HEK293 (cell line): ENCODE results near the gene ING1.

Source experiments
- CTCF ChIP-seq: fragments of 450-650 bp; formaldehyde crosslinking; IDR thresholded peaks from 2 replicates; pipeline ENCODE4 v1.5.1; 2016; ENCODE audit warnings: missing biosample characterization, missing genetic modification characterization
- EGR2 ChIP-seq: fragments of 450-650 bp; formaldehyde crosslinking; IDR thresholded peaks from 2 replicates; pipeline ENCODE4 v1.5.1; 2016; ENCODE audit warnings: low read depth, missing biosample characterization, missing genetic modification characterization
- IKZF3 ChIP-seq: fragments of 450-650 bp; IDR thresholded peaks from 2 replicates; pipeline ENCODE4 v1.5.0; 2018; ENCODE audit warnings: missing biosample characterization, mild to moderate bottlenecking, missing genetic modification characterization, moderate library complexity
- OSR2 ChIP-seq: fragments of 450-650 bp; formaldehyde crosslinking; IDR thresholded peaks from 2 replicates; pipeline ENCODE4 v1.5.1; 2016; ENCODE audit warnings: missing biosample characterization, missing genetic modification characterization
- PBX3 ChIP-seq: sonication (generic); formaldehyde crosslinking; IDR thresholded peaks from 2 replicates; pipeline ENCODE4 v1.8.1; 2022; ENCODE audit warnings: mild to moderate bottlenecking, moderate library complexity, missing genetic modification reagents
- PRDM1 ChIP-seq: fragments of 450-650 bp; formaldehyde crosslinking; IDR thresholded peaks from 2 replicates; pipeline ENCODE4; 2016; ENCODE audit warnings: missing biosample characterization, missing genetic modification characterization
- REPIN1 ChIP-seq: fragments of 450-650 bp; formaldehyde crosslinking; IDR thresholded peaks from 2 replicates; pipeline ENCODE4 v1.5.1; 2017; ENCODE audit warnings: missing biosample characterization, missing genetic modification characterization, low read depth
- ZBTB26 ChIP-seq: fragments of 450-650 bp; formaldehyde crosslinking; optimal IDR thresholded peaks from 2 replicates; pipeline ENCODE3; 2016; ENCODE audit warnings: missing biosample characterization, mild to moderate bottlenecking, missing genetic modification characterization
- ZBTB48 ChIP-seq: fragments of 450-650 bp; formaldehyde crosslinking; IDR thresholded peaks from 2 replicates; pipeline ENCODE4 v1.5.1; 2016; ENCODE audit warnings: missing biosample characterization, missing genetic modification characterization
- ZNF223 ChIP-seq: fragments of 450-650 bp; formaldehyde crosslinking; IDR thresholded peaks from 2 replicates; pipeline ENCODE4 v1.5.1; 2016; ENCODE audit warnings: missing biosample characterization, missing genetic modification characterization
- ZNF26 ChIP-seq: fragments of 450-650 bp; formaldehyde crosslinking; IDR thresholded peaks from 2 replicates; pipeline ENCODE4 v1.5.1; 2016; ENCODE audit warnings: missing biosample characterization, missing genetic modification characterization
- ZNF596 ChIP-seq: fragments of 450-650 bp; IDR thresholded peaks from 2 replicates; pipeline ENCODE4 v1.5.0; 2018; ENCODE audit warnings: missing biosample characterization, mild to moderate bottlenecking, missing genetic modification characterization, moderate library complexity
- ZNF791 ChIP-seq: fragments of 450-650 bp; formaldehyde crosslinking; IDR thresholded peaks from 2 replicates; pipeline ENCODE4 v1.5.1; 2016; ENCODE audit warnings: missing biosample characterization, missing genetic modification characterization
- ZSCAN30 ChIP-seq: fragments of 450-650 bp; IDR thresholded peaks from 2 replicates; pipeline ENCODE4 v1.5.1; 2018; ENCODE audit warnings: missing biosample characterization, mild to moderate bottlenecking, missing genetic modification characterization, moderate library complexity

GRCh38 chr13:110700641-110701040, 12.9 kb upstream of the ING1 start:
- no peak for TF ChIP-seq EGR2 (tag by site-specific recombination)
- no peak for TF ChIP-seq CTCF (tag by site-specific recombination)
- TF ChIP-seq IKZF3 (tag by site-specific recombination), result no peak
- no peak for TF ChIP-seq PRDM1
- TF ChIP-seq ZNF26 (tag by site-specific recombination), result no peak
- no peak for TF ChIP-seq ZNF596 (tag by site-specific recombination)
- no peak for TF ChIP-seq ZBTB48 (tag by site-specific recombination)
- TF ChIP-seq OSR2 (tag by site-specific recombination), result no peak
- no peak for TF ChIP-seq REPIN1 (tag by site-specific recombination)
- no peak for TF ChIP-seq PBX3
- no peak for TF ChIP-seq ZBTB26
- TF ChIP-seq ZSCAN30 (tag by site-specific recombination), result no peak
- TF ChIP-seq ZNF791 (tag by site-specific recombination), result no peak
- TF ChIP-seq ZNF223 (tag by site-specific recombination), result no peak
